ENCODE results near the gene CDC16. TPM values are rescaled to one million over a fixed set of nuclear protein-coding genes. Genes with fewer than 3 reads are reported as not detected.
"Not testable (repeated sequence)": the region's sequence is repeated elsewhere in the genome, so short reads cannot be mapped to it uniquely, and the experiment has no call there.

CDC16 gene
- total RNA-seq, 1 donor from 2014 or later: 54.2 TPM

- DNase-seq (ENCODE audit: low spot score): no peak
Observed at GRCh38 chr13:114263578-114263977, 28.9 kb downstream of the CDC16 start.

GRCh38 chr13:114264313-114264712 lies 29.6 kb downstream of the CDC16 start:
- DNase-seq (ENCODE audit: low spot score): not testable (repeated sequence)

GRCh38 chr13:114264886-114265611 lies 30.4 kb downstream of the CDC16 start:
- DNase-seq (ENCODE audit: low spot score): no peak

- DNase-seq (ENCODE audit: low spot score): no peak
Observed at GRCh38 chr13:114266241-114266640, 31.5 kb downstream of the CDC16 start.

- DNase-seq (ENCODE audit: low spot score): no peak
Observed at GRCh38 chr13:114268344-114269280, 33.9 kb downstream of the CDC16 start.

- no peak for DNase-seq (ENCODE audit: low spot score)
Observed at GRCh38 chr13:114269281-114269770, 34.6 kb downstream of the CDC16 start.

- DNase-seq (ENCODE audit: low spot score): no peak
Observed at GRCh38 chr13:114272977-114273376, 38.3 kb downstream of the CDC16 start.

GRCh38 chr13:114275304-114275703 lies 40.6 kb downstream of the CDC16 start:
- DNase-seq (ENCODE audit: low spot score): no peak

GRCh38 chr13:114279146-114279545 lies 44.4 kb downstream of the CDC16 start:
- DNase-seq (ENCODE audit: low spot score): no peak

- no peak for DNase-seq (ENCODE audit: low spot score)
Observed at GRCh38 chr13:114279758-114280355, 45.2 kb downstream of the CDC16 start.

- DNase-seq (ENCODE audit: low spot score): peak; percentile 87
Observed at GRCh38 chr13:114281351-114282040, 46.8 kb downstream of the CDC16 start, which contains the start of gene UPF3A. Gene UPF3A, plus strand, starts transcription at chr13:114281601. Its CDS starts 39 bp downstream, at chr13:114281640.

- no peak for DNase-seq (ENCODE audit: low spot score)
Observed at GRCh38 chr13:114282041-114282670, 47.5 kb downstream of the CDC16 start.

- DNase-seq (ENCODE audit: low spot score): no peak
Observed at GRCh38 chr13:114283576-114283975, 48.9 kb downstream of the CDC16 start.

GRCh38 chr13:114284680-114285079 lies 50.0 kb downstream of the CDC16 start:
- DNase-seq (ENCODE audit: low spot score): no peak

GRCh38 chr13:114285166-114285808 lies 50.6 kb downstream of the CDC16 start:
- DNase-seq (ENCODE audit: low spot score): no peak

- no peak for DNase-seq (ENCODE audit: low spot score)
Observed at GRCh38 chr13:114286808-114287207, 52.1 kb downstream of the CDC16 start.

- DNase-seq (ENCODE audit: low spot score): no peak
Observed at GRCh38 chr13:114288157-114288591, 53.5 kb downstream of the CDC16 start.

GRCh38 chr13:114296448-114296847 lies 61.8 kb downstream of the CDC16 start:
- no peak for DNase-seq (ENCODE audit: low spot score)

- DNase-seq (ENCODE audit: low spot score): no peak
Observed at GRCh38 chr13:114296902-114297301, 62.2 kb downstream of the CDC16 start.

- no peak for DNase-seq (ENCODE audit: low spot score)
Observed at GRCh38 chr13:114298866-114299265, 64.2 kb downstream of the CDC16 start.

Measured in mucosa of gallbladder (tissue), 1 donor.